OCI-LY3 (cell line): ENCODE measurements around the gene PPM1B.

ENCODE experiments used
- H2AFZ ChIP-seq: fragments of 200-600, 300-600 bp; shearing (Covaris generic); 2 replicates; pipeline ENCODE4 v1.6.0; 2014; ENCODE audit warnings: antibody characterized with exemption, low read depth, low read length
- H3K27ac ChIP-seq: fragments of 200-600, 300-600 bp; sonication (generic); 2 replicates; pipeline ENCODE4 v1.5.1; 2014; ENCODE audit warnings: mild to moderate bottlenecking, low read length, moderate library complexity, mixed read lengths
- H3K27me3 ChIP-seq: fragments of 200-600, 300-600 bp; sonication (generic); 2 replicates; pipeline ENCODE4 v1.6.1; 2014; ENCODE audit warnings: low read depth, low read length, mixed read lengths
- H3K36me3 ChIP-seq: fragments of 200-600, 300-600 bp; sonication (generic); replicated peaks from 2 replicates; pipeline ENCODE3; 2014; ENCODE audit warnings: low read depth, low read length, mixed read lengths
- H3K4me1 ChIP-seq: fragments of 300-600, 200-600 bp; sonication (generic); 2 replicates; pipeline ENCODE4 v1.6.1; 2014; ENCODE audit warnings: low read length, mixed read lengths
- H3K4me2 ChIP-seq: fragments of 200-600, 300-600 bp; sonication (generic); 2 replicates; pipeline ENCODE4 v1.6.1; 2014; ENCODE audit warnings: low read length, mixed read lengths
- H3K4me3 ChIP-seq: fragments of 300-600, 200-600 bp; sonication (generic); 2 replicates; pipeline ENCODE4 v1.5.1; 2014; ENCODE audit warnings: antibody characterized with exemption, mild to moderate bottlenecking, low read length, moderate library complexity
- H3K79me2 ChIP-seq: fragments of 300-600, 200-600 bp; shearing (Covaris generic); 2 replicates; pipeline ENCODE4 v1.6.1; 2014; ENCODE audit warnings: mild to moderate bottlenecking, low read length, mixed read lengths
- H3K9ac ChIP-seq: fragments of 300-600, 200-600 bp; shearing (Covaris generic); 2 replicates; pipeline ENCODE4 v1.6.0; 2014; ENCODE audit warnings: mild to moderate bottlenecking, low read length, moderate library complexity
- H3K9me3 ChIP-seq: fragments of 200-600, 300-600 bp; shearing (Covaris generic); 2 replicates; pipeline ENCODE4 v1.6.1; 2014; ENCODE audit warnings: low read length, mixed read lengths; ENCODE audit not compliant: insufficient read depth
- H4K20me1 ChIP-seq: fragments of 200-600, 300-600 bp; sonication (generic); 2 replicates; pipeline ENCODE4 v1.6.1; 2016; ENCODE audit warnings: low read length, mixed read lengths; ENCODE audit not compliant: insufficient read depth
- EZH2phosphoT487 ChIP-seq: fragments of 200-600 bp; shearing (Covaris generic); IDR thresholded peaks from 2 replicates; pipeline ENCODE4 v1.6.1; 2018; ENCODE audit warnings: antibody characterized with exemption, mixed run types, low read depth
- TF ChIP-seq, protein P1 (sequence below): fragments of 200-600, 300-600 bp; sonication (generic); IDR thresholded peaks from 2 replicates; pipeline ENCODE4 v1.5.1; 2014; ENCODE audit warnings: antibody characterized with exemption, low read length, low read depth

PPM1B gene

DNA sequence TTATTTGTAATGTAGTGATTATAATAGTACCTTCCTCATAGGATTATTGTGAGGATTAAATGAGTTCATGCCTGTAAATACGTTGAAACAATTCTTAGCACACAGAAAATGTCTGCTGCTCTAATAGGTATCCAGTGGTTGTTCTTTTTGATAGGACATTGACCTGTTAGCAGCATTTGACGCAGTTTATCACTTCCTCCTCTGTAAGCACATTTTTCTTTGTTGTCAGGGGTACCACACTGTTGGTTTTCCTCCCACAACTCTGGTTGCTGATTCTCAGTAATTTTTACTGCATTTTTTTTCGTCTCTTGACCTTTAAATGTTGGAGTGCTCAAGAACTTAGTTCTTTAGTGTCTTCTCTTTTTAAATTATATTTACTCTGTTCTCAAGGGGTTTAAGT is 15.4 kb downstream of the PPM1B start:
- peaks cover 63% of the 10 kb centered on the region for H4K20me1 ChIP-seq
- no peak overlapping the region for H3K4me2 ChIP-seq
- H3K79me2 ChIP-seq, result peaks cover 92% of the 10 kb centered on the region
- no peak overlapping the region for H2AFZ ChIP-seq
- H3K4me3 ChIP-seq, result no peak overlapping the region
- no peaks in the 10 kb centered on the region for H3K27me3 ChIP-seq
- peaks cover 32% of the 10 kb centered on the region for H3K4me1 ChIP-seq
- TF ChIP-seq EZH2phosphoT487, result no peak
- TF ChIP-seq, protein P1, sequence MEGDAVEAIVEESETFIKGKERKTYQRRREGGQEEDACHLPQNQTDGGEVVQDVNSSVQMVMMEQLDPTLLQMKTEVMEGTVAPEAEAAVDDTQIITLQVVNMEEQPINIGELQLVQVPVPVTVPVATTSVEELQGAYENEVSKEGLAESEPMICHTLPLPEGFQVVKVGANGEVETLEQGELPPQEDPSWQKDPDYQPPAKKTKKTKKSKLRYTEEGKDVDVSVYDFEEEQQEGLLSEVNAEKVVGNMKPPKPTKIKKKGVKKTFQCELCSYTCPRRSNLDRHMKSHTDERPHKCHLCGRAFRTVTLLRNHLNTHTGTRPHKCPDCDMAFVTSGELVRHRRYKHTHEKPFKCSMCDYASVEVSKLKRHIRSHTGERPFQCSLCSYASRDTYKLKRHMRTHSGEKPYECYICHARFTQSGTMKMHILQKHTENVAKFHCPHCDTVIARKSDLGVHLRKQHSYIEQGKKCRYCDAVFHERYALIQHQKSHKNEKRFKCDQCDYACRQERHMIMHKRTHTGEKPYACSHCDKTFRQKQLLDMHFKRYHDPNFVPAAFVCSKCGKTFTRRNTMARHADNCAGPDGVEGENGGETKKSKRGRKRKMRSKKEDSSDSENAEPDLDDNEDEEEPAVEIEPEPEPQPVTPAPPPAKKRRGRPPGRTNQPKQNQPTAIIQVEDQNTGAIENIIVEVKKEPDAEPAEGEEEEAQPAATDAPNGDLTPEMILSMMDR, result no peak
- peaks cover 21% of the 10 kb centered on the region for H3K36me3 ChIP-seq
- H3K9ac ChIP-seq, result no peak overlapping the region
- no peak overlapping the region for H3K27ac ChIP-seq
- H3K9me3 ChIP-seq, result no peaks in the 10 kb centered on the region

DNA sequence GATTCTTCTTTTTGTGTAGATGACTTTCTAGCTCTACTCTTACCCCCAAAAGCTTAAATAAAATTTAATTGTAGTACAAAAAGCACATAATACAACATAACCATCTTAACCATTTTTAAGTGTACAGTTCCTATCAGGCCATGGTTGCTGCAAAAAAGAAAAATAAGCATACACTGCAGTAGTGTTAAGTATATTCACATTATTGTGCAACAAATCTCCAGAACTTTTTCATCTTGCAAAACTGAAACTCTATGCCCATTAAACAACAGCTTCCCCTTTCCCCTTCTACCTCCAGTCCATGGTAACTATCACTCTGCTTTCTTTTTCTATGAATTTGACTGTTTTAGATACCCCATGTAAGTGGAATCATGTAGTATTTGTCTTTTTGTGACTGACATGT is 18.1 kb downstream of the PPM1B start:
- Histone ChIP-seq H3K4me3 (no peak overlapping the region), H2AFZ (no peak overlapping the region), H3K9ac (no peak overlapping the region), H4K20me1 (peaks cover 71% of the 10 kb centered on the region), H3K79me2 (peaks cover 90% of the 10 kb centered on the region), H3K4me1 (peaks cover 38% of the 10 kb centered on the region), H3K27ac (no peak overlapping the region), H3K36me3 (peaks cover 9% of the 10 kb centered on the region), H3K4me2 (0 out of 2 replicates have a peak overlapping the region, but pooled peaks have one; percentile 10), H3K27me3 (no peaks in the 10 kb centered on the region), H3K9me3 (no peaks in the 10 kb centered on the region)
- TF ChIP-seq, protein P1, result no peak
- no peak for TF ChIP-seq EZH2phosphoT487

DNA sequence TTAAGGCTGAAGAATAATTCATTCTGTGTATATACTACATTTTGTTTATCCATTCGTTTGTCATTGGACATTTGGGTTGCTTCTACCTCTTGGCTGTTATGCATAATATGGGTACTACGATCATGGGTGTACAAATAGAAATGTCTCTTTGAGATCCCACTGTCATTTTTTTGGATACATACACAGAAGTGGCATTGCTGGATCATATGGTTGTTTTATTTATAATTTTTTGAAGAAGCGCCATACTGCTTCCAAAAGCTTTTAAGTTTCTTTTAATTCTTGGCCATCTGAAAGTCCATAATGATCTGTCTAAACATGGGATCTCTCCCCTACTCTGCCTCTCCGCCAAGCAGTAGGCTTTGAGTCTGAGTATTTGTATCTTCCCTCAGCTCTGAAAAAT is 18.6 kb downstream of the PPM1B start:
- Histone ChIP-seq H4K20me1 (peaks cover 74% of the 10 kb centered on the region), H3K27ac (no peak overlapping the region), H3K4me2 (no peak overlapping the region), H3K27me3 (no peaks in the 10 kb centered on the region), H3K4me1 (peaks cover 39% of the 10 kb centered on the region), H3K79me2 (peaks cover 91% of the 10 kb centered on the region), H3K36me3 (peaks cover 9% of the 10 kb centered on the region), H3K9me3 (no peaks in the 10 kb centered on the region), H3K9ac (no peak overlapping the region), H2AFZ (no peak overlapping the region), H3K4me3 (no peak overlapping the region)
- TF ChIP-seq EZH2phosphoT487, result no peak
- TF ChIP-seq, protein P1, result no peak

DNA sequence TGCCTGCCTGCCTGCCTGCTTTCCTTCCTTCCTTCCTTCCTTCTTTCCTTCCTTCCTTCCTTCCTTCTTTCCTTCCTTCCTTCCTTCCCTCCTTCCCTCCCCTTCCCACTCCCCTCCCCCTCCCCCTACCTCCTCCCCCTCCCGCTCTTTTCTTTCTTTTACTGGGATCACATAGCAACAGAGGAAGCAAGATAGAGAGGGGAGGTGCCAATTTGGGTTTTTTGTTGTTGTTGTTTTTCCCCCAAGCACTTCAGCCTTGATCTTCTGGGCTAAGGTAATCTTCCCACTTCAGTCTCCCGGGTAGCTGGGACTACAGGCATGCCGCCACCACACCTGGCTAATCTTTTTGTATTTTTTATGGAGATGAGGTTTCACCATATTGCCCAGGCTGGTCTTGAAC is 20.0 kb downstream of the PPM1B start:
- peaks cover 73% of the 10 kb centered on the region for H4K20me1 ChIP-seq
- H3K27ac ChIP-seq, result no peak overlapping the region
- H3K79me2 ChIP-seq, result peaks cover 89% of the 10 kb centered on the region
- H3K9me3 ChIP-seq, result no peaks in the 10 kb centered on the region
- H3K4me3 ChIP-seq, result no peak overlapping the region
- H3K27me3 ChIP-seq, result no peaks in the 10 kb centered on the region
- H3K9ac ChIP-seq, result no peak overlapping the region
- H3K4me1 ChIP-seq, result peaks cover 43% of the 10 kb centered on the region
- TF ChIP-seq, protein P1, result no peak
- no peak for TF ChIP-seq EZH2phosphoT487
- H2AFZ ChIP-seq, result no peak overlapping the region
- H3K36me3 ChIP-seq, result peaks cover 6% of the 10 kb centered on the region
- no peak overlapping the region for H3K4me2 ChIP-seq
